ENCODE results near the gene NCBP3.

GRCh38 chr17:3826191-3826590, 19.9 kb downstream of the NCBP3 start:
- no peak for TF ChIP-seq POLR2A (IDR thresholded peaks at IDR 0.05)
- TF ChIP-seq, protein P1, sequence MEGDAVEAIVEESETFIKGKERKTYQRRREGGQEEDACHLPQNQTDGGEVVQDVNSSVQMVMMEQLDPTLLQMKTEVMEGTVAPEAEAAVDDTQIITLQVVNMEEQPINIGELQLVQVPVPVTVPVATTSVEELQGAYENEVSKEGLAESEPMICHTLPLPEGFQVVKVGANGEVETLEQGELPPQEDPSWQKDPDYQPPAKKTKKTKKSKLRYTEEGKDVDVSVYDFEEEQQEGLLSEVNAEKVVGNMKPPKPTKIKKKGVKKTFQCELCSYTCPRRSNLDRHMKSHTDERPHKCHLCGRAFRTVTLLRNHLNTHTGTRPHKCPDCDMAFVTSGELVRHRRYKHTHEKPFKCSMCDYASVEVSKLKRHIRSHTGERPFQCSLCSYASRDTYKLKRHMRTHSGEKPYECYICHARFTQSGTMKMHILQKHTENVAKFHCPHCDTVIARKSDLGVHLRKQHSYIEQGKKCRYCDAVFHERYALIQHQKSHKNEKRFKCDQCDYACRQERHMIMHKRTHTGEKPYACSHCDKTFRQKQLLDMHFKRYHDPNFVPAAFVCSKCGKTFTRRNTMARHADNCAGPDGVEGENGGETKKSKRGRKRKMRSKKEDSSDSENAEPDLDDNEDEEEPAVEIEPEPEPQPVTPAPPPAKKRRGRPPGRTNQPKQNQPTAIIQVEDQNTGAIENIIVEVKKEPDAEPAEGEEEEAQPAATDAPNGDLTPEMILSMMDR (IDR thresholded peaks at IDR 0.05), result no peak

Data from tibial nerve (tissue), 3 donors.